A549 (cell line): ENCODE data around the gene CLP1.

Experiments used
- CEBPB ChIP-seq, 2 experiments: fragments of >200 bp in 1 of 2; sonication (Bioruptor Twin) in 1 of 2; formaldehyde crosslinking in 1 of 2; IDR thresholded peaks; 2 replicates each; pipeline ENCODE4 v1.6.1; 2012 to 2016
- ESRRA ChIP-seq: fragments of 150-350 bp; IDR thresholded peaks from 2 replicates; pipeline ENCODE4 v1.6.1; 2014; ENCODE audit warnings: mild to moderate bottlenecking, low read length, borderline replicate concordance
- KDM1A ChIP-seq: fragments of 200-600 bp; sonication (generic); IDR thresholded peaks from 2 replicates; pipeline ENCODE4 v1.6.1; 2016; ENCODE audit warnings: low read depth, mild to moderate bottlenecking
- MAFK ChIP-seq: fragments of 450-650 bp; IDR thresholded peaks from 2 replicates; pipeline ENCODE4 v1.6.1; 2014; ENCODE audit not compliant: partially characterized antibody
- MAX ChIP-seq: IDR thresholded peaks from 2 replicates; pipeline ENCODE4 v1.6.1; 2012
- POLR2A ChIP-seq: IDR thresholded peaks from 2 replicates; pipeline ENCODE4 v1.6.1; 2012; ENCODE audit warnings: mild to moderate bottlenecking, low read length
- POLR2AphosphoS2 ChIP-seq: conservative IDR thresholded peaks from 2 replicates; pipeline ENCODE4 v1.6.1; 2012; ENCODE audit warnings: low read length, improper control_type of control experiment, inconsistent platforms
- RAD21 ChIP-seq, 2 experiments: fragments of >200 bp in 1 of 2; sonication (Bioruptor Twin) in 1 of 2; formaldehyde crosslinking in 1 of 2; IDR thresholded peaks in 1 of 2; conservative IDR thresholded peaks in 1 of 2; 2 replicates in 1 of 2; 3 replicates in 1 of 2; pipeline ENCODE4 v1.6.1; 2012 to 2018; ENCODE audit warnings: inconsistent platforms in 1 of 2
- REST ChIP-seq: fragments of 200-600 bp; sonication (generic); IDR thresholded peaks from 2 replicates; pipeline ENCODE4 v1.6.1; 2016; ENCODE audit warnings: antibody characterized with exemption, mild to moderate bottlenecking, moderate library complexity
- TP53 ChIP-seq: fragments of 250-450 bp; sonication (Bioruptor Pico); IDR thresholded peaks from 2 replicates; pipeline ENCODE4 v1.5.0; 2021; ENCODE audit warnings: mild to moderate bottlenecking, moderate library complexity
- ZSCAN20 ChIP-seq: fragments of 250-450 bp; sonication (Bioruptor Pico); IDR thresholded peaks from 2 replicates; pipeline ENCODE4 v1.8.0; 2022; ENCODE audit warnings: mild to moderate bottlenecking, moderate library complexity
- TF ChIP-seq, protein P1 (sequence below): fragments of >200 bp; sonication (Bioruptor Twin); formaldehyde crosslinking; IDR thresholded peaks from 3 replicates; pipeline ENCODE4 v1.6.1; 2016
- TF ChIP-seq, protein P2 (sequence below): fragments of >200 bp; sonication (Bioruptor Twin); formaldehyde crosslinking; IDR thresholded peaks from 3 replicates; pipeline ENCODE4 v1.5.1; 2016

GRCh38 chr11:57635246-57635645 is 22.3 kb upstream of the CLP1 start:
- TF ChIP-seq, protein P1, sequence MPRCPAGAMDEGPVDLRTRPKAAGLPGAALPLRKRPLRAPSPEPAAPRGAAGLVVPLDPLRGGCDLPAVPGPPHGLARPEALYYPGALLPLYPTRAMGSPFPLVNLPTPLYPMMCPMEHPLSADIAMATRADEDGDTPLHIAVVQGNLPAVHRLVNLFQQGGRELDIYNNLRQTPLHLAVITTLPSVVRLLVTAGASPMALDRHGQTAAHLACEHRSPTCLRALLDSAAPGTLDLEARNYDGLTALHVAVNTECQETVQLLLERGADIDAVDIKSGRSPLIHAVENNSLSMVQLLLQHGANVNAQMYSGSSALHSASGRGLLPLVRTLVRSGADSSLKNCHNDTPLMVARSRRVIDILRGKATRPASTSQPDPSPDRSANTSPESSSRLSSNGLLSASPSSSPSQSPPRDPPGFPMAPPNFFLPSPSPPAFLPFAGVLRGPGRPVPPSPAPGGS = no peak
- TF ChIP-seq POLR2A (no peak), RAD21 (conservative IDR thresholded peaks at IDR 0.05 in 1 of 2, IDR thresholded peaks at IDR 0.05 in 1 of 2) (no peak), REST (no peak), CEBPB (IDR thresholded peaks at IDR 0.05) (no peak), ZSCAN20 (CRISPR knock-in tag) (no peak), TP53 (no peak), MAX (no peak), MAFK (no peak), POLR2AphosphoS2 (no peak), KDM1A (no peak), ESRRA (no peak)
- TF ChIP-seq, protein P2, sequence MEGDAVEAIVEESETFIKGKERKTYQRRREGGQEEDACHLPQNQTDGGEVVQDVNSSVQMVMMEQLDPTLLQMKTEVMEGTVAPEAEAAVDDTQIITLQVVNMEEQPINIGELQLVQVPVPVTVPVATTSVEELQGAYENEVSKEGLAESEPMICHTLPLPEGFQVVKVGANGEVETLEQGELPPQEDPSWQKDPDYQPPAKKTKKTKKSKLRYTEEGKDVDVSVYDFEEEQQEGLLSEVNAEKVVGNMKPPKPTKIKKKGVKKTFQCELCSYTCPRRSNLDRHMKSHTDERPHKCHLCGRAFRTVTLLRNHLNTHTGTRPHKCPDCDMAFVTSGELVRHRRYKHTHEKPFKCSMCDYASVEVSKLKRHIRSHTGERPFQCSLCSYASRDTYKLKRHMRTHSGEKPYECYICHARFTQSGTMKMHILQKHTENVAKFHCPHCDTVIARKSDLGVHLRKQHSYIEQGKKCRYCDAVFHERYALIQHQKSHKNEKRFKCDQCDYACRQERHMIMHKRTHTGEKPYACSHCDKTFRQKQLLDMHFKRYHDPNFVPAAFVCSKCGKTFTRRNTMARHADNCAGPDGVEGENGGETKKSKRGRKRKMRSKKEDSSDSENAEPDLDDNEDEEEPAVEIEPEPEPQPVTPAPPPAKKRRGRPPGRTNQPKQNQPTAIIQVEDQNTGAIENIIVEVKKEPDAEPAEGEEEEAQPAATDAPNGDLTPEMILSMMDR = no peak
